SK-MEL-5 (cell line): ENCODE measurements around the gene OR6N2. TPM values are rescaled to one million over a fixed set of nuclear protein-coding genes. Genes with fewer than 3 reads are reported as not detected.

ENCODE experiments used
- DNase-seq: peaks from one replicate; pipeline ENCODE4 v3.0.0-alpha.2; 2016; ENCODE audit warnings: low read depth, low spot score
- in situ Hi-C: cut with HindIII; loops from 2 replicates; pipeline ENCODE4 v1.10.0; 2016; ENCODE audit warnings: low sequenced_read_pairs, high pct_unique_total_duplicates, low pct_unique_long_range_greater_than_20kb
- polyA plus RNA-seq, 2 experiments: library from polyadenylated mRNA; depleted of rRNA; stranded (reverse); fragments of >200 nt; gene quantifications; 2 replicates each; pipeline ENCODE4 v1.2.3, GENCODE V29; 2015
- total RNA-seq: library from RNA; depleted of rRNA; stranded (reverse); fragments of >200 nt; shearing (Covaris generic); gene quantifications from 2 replicates; pipeline ENCODE4 v1.2.3, GENCODE V29; 2014; rRNA removed

OR6N2 gene, protein sequence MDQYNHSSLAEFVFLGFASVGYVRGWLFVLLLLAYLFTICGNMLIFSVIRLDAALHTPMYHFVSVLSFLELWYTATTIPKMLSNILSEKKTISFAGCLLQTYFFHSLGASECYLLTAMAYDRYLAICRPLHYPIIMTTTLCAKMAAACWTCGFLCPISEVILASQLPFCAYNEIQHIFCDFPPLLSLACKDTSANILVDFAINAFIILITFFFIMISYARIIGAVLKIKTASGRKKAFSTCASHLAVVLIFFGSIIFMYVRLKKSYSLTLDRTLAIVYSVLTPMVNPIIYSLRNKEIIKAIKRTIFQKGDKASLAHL
- not detected in 2 replicates for total RNA-seq
- polyA plus RNA-seq (2015; cell fraction: cytosol; rRNA removed) = not detected in 2 replicates
- polyA plus RNA-seq (2015; cell fraction: nucleus; rRNA removed) = not detected in 2 replicates

DNA sequence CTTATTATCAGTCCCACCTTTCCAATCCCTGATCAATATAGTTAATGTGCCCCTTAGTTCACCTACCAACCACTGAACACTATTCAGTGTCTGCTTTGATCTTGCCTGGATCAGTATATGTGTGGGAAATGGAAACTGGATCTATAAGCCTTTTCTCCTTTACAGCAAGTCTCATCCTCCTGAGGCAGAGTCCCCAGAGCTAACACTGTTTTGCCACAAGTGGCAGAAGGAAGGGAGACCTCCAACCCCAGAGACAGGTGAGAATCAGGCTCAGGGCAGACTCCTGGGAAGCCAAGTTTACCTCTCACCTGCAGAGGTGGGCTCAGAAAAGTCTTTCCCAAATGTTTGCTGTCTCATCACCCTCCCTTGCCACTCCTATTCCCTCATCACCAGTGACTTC lies at the start of gene OR6N2:
OR6N2 (minus strand) TSS at position 101 of the 400 bp plus-strand sequence. CDS start 3,569 bp downstream, outside the sequence.
- no peak for DNase-seq
- in situ Hi-C loops = no loop called here

DNA sequence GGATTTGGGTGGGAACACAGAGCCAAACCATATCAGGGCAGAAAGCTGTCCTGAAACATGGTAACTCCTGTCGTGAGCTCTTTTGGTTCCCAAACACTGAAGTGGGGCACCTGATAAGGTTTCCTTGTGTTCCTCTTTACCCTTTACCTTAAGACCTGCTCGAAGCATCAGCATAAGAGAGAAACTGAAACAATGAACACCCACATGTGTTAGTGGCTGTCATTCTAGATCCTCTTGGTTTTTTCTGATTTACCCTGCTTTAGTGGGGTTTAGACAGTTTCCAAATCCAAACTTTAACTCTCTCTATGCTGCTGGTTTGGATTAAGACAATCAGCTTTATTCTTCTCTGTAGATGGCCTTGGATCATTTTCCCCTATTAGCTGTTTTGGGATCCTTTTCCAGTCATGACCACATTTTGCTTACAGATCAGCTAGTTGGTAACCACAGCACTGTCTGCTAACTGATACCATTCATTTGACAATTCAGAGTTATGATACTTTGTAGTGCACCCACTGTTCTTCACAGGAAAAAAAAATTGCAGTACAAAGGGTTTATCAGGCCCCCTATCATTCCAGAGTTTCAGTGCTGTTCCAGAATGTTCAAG lies 49.2 kb upstream of the OR6N2 start:
- in situ Hi-C loops = no loop called here
- no peak for DNase-seq

DNA sequence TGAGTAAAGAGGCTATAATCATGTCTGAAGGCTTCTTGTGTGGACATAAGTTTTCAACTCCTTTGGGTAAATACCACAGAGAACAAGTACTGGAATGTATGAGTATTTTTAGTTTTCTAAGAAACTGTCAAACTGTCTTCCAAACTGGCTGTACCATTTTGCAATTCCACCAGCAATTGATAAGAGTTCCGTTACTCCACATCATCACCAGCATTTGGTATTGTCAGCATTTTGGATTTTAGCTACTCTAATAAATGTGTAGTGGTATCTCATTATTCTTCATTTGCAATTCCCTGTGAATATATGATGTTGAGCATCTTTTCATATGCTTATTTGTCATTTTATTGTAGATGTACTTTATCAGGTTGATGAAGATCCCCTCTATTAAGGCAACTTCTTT lies 40.7 kb upstream of the OR6N2 start:
- no peak for DNase-seq
- in situ Hi-C loops = no loop called here

DNA sequence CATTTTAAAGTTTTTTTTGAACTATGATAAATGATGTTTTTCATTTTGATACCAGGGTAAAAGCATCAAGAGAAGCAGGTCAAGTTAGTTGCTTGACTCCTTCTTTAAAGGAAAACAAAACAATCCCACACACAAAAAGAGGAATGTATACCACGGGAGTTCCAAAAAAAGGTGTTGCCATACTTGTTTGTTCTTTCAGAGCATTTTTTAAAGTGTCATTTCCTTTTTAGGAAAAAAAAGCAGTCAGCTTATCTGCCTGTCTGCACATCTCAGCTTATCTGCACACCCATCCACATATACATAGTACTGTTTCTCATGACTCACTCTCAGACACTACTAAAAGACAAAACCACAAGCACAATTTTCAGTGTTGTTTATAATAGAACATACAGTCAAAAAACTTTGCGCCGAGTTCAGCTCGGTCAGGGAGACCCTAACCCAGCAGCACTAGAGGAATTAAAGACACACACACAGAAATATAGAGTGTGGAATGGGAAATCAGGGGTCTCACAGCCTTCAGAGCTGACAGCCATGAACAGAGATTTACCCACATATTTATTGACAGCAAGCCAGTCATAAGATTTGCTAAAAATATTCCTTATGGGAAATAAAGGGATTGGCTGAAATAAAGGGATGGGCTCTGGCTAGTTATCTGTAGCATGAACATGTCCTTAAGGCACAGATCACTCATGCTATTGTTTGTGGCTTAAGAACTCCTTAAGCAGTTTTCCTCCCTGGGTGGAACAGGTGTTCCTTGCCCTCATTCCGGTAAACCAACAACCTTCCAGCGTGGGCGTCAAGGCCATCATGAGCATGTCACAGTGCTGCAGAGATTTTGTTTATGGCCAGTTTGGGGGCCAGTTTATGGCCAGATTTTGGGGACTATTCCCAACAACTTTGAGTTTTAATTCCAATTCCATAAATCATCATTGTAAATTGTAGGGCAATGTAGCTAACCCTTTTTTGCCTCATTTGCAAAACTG lies 38.7 kb upstream of the OR6N2 start:
- in situ Hi-C loops = no loop called here
- no peak for DNase-seq

DNA sequence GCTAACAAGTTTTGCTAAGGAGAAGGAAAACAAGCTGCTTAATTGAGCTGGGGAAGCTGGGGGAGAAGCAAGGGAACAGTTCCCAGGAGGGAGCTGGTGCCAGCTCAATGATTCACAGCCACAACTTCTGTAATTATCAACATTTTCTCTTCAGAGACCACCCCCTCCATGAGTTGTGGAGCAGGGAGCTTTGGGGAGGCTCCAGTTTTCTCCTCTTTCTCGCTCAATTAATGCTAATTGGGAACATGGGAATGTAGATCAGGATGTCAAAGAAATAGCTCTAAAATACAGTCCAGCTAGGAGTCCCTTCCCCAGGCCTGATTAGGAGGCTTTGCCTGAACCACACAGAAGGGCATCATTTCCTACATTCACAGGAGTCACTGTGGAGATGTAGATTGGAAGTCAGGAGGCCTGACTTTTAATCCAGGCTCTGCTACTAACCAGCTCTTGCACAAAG lies 38.0 kb upstream of the OR6N2 start:
- in situ Hi-C loops = no loop called here
- DNase-seq = no peak

DNA sequence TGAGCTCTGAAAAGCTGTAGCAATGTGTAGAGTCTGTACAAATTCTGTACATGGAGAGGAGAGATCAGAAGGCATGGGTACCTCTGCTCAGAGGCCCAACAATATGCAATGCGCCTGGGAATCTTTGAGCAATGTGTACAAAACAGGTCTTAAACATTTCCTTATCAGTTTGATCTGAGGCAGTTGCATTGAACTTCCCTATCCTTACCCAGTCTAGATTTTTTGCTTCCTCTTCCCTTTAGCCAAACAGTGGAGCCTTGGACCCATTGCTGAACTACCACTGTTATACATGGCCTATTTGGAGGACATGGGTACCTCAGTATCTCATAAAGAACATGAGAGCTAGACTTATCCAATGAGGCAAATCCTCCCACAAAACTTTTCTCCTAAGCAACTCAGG lies 37.6 kb upstream of the OR6N2 start:
- in situ Hi-C loops = no loop called here
- no peak for DNase-seq

DNA sequence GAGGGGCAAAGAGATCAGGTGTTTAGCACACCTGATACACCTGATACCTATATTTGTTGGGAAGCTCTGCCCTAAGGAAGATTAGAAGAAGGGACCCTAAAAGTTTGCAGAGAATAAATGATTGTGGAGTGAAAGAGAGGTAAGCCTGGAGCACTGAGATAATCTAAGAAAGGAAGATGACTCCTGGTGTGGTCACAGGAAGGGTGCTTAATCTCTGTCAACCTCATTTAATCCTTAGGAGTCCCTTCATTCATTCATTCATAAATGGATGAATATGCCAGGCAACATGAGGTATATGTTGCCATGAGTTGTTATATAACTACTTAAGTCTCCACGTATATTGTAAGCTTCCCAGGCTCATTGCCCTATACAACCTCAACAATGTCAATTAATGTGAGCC lies 34.0 kb upstream of the OR6N2 start:
- in situ Hi-C loops = no loop called here
- no peak for DNase-seq

DNA sequence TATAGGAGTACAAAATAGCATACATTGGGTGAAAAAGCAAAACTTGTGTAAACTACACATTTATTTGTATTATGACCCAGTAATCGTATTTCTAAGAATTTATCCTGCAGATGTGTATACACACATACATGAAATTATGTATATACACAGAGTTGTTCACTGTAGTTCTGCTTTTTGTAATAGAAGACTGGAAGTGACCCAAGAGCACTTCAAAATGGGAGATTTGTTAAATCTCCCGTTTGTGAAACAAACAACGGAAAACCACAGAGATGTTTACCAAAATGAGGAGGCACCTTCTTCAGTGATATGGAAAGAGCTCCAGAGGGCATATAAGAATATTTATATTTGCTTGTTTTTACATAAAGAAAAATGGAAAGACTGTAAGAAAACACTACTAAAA lies 32.2 kb upstream of the OR6N2 start:
- DNase-seq = no peak
- in situ Hi-C loops = no loop called here

DNA sequence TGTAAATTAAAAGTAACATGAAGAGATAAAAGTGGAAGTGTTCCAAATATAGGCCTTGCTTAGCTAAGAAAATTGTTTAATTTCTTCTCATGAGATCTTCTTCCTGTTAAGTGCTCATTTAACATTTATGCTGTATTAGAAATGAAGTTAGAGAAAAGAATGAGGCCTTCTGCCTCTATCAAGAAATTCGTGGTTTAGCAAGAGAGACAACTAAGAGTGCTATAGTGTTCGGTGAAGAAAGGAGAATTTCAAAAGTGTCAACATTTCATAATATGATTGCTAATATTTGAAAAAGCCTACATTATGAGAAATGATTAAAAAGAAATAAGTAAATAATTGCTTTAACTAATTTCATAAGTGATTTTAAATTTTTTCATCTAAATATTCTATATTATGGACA lies 31.3 kb upstream of the OR6N2 start:
- in situ Hi-C loops = no loop called here
- DNase-seq = no peak

DNA sequence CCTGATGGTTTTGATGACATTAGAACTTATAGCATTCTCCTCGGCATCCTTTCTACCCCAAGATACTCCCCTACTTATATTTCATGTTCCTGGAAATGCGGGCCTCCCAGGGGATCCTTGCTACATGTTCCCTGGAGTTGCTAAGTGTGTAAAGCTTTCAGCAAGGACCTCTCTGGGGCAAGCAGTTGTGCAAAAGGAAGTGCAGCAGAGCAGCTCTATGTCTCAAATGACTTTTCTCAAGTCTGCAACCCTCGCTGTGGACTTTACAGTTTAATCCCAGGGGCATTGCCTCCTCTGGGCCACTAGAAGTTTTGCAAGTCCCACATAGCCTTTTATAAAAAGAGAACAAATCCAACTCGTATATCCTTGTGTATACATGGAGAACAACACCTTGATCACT lies 29.3 kb upstream of the OR6N2 start:
- no peak for DNase-seq
- in situ Hi-C loops = no loop called here

DNA sequence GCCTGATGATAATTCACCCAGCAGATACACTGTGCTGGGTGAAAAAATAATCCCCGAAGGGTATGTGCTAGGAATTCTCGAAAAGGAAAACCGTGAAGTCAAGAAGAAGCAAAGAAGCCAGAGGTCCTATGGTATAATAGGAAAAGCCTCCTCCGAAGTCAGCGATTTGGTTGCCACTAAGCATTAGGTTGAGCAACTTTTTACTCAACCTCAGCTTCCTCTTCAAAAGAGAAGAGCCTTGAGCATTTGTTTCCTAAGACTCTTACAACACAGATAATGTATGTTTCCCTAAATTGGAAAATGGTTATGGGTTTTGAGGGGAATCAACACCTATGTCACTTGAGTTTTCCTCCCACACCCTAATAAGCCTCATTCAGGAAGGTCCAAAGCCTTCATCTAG lies 28.9 kb upstream of the OR6N2 start:
- in situ Hi-C loops = no loop called here
- no peak for DNase-seq

DNA sequence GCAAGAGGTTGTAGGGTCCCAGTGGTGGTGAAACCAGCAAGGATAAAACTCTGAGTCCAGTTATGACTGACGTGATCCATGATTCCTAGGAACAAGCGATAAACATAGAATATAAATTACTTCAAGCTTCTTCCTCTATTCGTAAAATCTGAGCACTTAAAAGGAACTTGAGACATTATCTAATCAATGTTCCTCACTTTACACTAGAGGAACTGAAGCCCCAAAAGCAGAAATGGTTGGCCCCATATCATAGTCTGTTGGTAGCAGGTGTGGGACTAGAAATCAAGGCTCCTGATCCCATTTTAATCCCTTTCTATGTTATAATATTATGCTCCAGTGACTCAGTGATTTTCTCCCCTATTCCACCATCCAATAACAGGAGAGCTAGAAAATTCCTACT lies 28.3 kb upstream of the OR6N2 start:
- in situ Hi-C loops = no loop called here
- no peak for DNase-seq

DNA sequence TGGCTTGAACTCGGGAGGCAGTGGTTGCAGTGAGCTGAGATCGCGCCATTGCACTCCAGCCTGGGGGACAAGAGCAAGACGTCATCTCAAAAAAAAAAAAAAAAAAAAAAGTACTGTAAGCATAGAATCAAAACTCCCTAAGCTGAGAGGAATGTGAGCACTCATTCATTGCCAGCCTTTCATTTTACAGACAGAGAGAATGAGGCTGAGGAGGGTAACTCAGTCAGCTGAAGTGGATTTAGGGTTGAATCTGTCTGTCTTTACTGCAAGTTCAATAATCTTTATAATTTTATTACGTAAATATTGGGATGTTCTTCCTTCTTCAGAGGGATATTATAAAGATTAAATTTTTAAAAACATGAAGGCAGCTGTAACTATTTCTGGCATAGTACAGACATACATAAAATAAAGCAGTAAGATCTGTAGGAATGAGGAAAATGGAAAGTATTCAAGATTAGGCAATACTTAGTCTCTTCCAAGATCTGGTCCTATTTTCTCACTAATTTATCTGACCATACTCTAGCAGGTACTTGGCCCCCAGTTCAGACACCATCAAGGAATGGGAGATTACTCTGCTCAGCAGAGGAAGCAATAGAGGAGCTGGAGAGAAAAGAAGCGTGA lies 26.0 kb upstream of the OR6N2 start:
- in situ Hi-C loops = no loop called here
- no peak for DNase-seq

DNA sequence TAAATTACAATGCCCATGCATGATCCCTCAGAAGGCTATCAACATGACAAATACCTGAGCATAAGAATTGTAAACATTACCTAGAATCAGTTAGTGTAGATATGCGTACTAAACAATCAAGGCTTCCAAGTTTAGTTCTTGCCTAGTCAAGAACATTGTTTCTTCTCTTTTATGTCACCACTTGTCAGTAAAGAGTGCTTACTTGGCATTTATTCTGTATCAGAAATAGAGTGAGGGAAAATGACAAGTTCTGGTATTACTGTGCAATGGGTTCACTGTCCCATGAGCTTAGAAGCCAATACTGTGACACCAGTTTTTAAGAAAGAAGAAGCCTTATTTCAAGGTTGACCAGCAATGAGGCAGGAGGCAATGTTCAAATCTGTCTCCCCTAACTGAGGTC lies 22.7 kb upstream of the OR6N2 start:
- DNase-seq = no peak
- in situ Hi-C loops = no loop called here

DNA sequence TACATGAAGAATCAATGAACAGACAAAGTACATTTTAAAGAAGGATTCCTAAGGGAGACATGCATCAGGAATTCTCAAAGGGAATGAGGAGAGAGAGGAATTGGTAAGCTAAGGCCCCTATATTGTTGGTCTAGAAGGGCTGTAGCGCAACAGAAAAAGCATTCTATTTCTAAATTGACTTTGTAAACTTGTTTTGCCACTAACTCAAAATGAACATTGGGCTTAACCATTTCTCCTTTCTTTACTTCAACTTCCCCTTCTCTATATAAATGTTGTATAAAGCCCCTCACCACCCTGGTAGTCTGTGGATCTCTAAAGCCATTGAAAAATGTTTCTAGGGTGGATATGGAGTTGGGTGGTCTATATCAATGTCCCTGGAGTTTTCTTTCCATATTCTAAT lies 20.4 kb upstream of the OR6N2 start:
- in situ Hi-C loops = no loop called here
- DNase-seq = no peak

DNA sequence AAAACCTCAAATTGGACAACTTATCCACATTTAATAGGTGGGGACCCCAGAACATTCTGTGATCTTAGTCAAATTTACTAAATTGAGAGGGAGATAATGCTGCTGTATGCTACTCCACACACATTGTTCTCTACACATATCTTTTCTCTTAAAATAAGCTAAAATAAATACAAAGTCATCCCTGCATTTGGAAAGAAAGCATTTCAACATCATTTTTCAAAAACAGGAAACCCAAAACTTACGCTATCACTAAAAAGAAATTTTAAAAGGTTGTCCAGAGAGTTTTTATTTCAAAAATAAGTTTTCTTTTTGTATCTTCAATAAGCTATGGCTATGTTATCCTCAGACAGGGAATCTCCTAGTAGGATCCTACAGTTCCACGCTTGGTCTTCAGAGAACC lies 19.5 kb upstream of the OR6N2 start:
- in situ Hi-C loops = no loop called here
- no peak for DNase-seq

DNA sequence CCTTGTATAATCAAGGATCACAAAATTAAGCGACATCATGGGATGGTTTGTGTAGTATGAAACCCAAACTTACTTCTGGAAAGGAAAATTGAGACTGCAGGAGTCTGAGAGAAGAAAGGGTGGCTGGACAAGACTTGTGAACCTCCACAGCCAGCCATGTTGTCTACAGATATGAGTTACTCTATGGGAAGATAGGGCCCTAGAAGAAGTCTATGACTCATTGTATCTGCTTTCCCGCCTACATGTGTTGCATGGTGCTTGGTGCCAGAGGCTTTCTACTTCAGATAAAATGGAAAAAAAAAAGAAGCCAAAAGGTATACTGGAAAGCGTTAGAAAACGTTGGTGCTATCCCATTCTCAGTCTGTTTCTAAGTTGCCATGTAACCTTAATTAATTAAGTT lies 18.7 kb upstream of the OR6N2 start:
- in situ Hi-C loops = no loop called here
- DNase-seq = no peak

DNA sequence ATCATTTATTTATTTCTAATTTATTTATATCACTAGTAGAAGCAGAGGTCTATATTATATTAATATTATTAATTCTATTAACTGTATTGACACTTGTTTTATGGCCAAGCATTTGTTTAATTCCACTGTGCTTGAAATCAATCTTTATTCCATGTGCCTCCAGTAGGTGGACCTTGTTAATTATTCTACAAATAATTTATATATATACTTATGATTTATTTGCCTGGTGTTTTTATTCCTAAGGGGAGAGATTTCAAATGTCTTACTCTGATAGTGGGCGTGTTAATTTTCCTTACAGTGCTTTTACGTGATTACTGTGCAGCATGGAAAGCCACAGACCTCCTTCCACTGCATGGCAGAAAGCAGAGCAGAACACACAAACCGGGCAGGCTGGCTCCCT lies 17.5 kb upstream of the OR6N2 start:
- no peak for DNase-seq
- in situ Hi-C loops = no loop called here
